ENCODE data around the gene GRM4. TPM values are rescaled to one million over a fixed set of nuclear protein-coding genes. Genes with fewer than 3 reads are reported as not detected.

Gene GRM4
- total RNA-seq, 1 experiment from 2014 or later: not detected

DNA sequence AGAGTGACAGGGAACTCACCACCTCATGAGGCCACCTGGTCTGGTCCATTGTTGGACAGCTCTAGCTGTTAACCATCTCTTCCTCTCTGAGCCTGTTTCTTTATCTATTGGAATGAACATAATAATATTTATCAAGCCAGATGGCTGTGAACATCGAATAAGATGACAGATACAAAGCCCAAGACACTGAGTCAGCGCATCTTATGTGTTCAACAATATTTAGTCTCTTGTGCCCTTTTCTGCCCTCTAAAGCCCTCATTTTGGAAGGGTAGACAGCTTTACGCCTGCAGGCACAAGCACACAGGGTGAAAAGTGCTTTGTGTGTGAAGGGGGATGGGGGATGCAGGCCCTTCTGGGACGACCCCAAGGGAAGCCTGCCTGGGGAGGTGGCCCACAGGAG, 164.0 kb downstream of the GRM4 start:
- no peak for DNase-seq (ENCODE audit: low read depth)

DNA sequence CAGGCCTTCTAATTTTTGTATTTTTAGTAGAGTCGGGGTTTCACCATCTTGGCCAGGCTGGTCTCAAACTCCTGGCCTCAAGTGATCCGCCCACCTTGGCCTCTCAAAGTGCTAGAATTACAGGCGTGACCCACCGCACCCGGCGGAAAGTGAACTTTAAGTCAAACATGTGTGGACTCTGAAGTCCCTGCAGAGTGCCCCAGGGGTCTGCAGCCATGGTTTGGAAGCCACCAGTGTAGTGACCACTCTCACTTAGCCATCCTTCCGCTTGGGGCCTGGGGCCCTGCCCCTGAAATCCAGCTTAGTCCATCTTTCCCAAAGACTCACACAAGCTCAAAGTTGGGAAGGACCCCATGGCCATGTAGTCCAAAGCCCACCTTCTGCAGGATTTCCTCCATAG, 164.5 kb downstream of the GRM4 start:
- DNase-seq (ENCODE audit: low read depth): no peak

DNA sequence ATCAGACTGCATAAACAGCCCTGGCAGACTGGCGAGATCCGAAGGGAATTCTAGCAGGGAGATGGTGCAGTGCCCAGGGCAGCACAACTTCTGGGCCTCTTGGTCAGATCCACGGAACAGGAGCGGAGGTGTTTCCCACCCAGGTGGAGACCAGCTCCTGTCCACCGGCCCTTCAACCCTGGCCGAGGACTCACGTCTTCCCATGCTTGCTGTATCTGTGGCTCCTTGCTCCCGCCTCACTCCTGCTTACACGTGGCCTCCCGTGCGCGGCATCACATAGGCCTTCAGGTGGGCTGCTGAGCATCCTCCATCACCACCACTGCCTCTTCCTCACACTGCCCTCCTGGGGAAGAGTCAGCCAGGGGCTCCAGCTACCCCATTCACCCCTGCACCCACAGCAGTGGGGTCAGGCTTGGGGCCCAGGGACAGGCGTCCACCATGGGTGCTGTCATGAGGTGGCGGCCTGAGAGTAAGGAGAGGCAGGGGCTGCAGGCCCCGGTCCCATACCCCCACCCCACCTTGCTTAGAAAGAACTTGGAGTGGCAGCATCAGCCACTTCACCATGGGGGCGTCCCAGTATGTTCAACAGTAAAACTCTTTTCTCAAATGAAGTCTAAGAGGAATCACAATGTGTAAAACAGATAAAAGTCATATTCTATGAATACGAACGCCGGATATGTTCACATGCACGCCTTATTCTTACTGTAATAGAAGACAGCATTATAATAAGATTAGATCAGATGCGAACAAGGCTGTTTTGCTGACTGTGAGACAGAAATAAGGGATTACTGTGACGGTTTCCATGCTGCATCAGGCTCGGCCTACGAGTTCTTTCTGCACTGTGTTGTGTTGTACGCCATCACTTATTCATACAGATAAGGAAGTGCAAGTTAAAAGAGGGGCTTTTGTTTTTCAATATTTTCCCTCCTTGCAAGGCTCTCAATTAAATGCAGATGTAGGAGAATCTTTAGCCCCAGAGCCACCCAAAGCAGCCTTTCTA, 165.4 kb downstream of the GRM4 start:
- no peak for DNase-seq (ENCODE audit: low read depth)

DNA sequence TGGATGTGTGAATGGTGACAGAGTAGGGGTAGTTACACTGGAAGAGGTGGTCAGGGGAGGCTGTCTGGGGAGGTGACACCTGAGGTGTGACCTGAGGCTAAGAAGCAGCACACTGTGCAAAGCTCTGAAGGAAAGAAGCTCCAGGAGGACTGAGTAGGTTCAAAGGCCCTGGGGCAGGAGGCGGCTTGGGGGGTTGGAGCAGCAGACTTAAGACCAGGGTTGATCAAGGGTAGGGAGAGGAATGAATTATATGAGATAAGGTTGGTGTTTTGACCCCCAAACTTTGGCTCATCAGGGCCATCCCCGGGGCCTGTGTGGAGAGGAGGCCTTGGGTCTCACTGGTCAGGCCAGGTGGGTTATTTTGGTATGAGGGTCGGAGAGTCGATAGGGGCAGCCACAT, 166.1 kb downstream of the GRM4 start:
- DNase-seq (ENCODE audit: low read depth): no peak

DNA sequence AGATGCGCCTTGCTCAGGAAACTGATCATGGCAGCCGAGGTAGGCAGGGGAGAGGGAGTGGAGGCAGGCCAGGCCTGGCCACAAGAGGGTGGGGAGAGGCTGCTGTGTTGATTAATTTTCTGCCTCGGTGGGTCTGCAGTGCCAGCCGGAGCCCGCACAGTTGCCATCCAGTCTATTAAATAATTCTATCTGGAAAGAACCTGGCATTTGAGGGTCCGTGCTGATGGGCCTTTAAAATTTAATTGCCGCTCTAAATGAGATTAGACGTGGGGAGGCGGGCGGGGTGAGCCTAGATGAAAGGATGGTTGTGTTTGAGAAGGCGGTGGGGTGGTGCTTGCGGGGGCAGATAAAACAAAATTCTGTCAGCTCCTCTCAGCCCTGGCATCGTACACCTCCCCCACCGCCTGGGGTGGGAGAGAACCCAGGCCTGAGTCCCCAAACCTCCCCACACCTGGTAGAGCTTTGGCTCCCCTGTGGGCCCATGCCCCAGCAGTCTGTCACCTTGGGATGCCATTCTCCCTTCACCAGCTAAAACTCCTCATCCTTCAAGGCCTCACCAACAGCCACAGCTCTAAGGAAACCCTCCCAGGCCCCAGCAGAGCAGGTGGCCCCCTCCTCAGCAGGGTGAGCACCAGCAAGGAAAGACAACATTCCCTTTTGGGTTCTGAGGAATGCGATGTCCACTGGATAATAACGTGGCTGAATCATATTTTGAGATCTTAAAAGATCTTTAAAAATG, 167.3 kb downstream of the GRM4 start:
- no peak for DNase-seq (ENCODE audit: low read depth)

DNA sequence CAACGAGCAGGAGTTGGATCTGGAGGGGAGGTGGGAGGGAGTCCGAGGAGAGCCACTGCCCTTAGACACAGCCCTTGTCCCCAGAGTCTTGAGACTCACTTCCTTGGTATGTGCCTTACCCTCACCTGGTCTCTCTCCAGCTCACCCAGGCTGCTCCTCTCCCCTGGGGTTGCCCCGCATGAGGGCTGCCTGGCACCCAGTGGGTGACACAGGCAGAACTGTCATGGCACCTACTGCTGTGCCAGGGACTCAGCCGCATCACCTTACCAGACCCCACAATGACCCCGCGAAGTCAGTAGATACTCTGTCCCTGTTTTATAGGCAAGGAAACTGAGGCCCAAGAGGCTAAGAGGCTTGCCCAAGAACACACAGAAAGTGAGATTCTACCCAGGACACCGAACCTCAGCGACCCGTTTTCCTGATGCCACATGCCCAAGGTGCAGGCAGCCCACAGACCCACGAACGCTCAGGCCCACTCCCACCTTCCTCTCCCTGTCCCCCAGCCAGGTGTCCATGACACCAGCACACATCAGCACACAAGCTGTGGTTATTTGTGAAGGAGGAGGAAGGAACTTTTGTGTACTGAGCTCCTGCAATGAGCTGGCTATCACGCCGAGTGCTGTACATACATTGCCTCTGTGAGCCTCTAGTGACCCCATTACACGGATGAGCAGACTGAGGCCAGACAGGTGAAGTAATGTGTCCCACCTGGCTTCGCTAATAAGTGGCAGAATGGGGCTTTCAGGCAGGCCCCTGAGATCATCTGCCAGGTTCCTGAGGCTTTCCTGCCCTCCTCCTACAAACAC, 168.1 kb downstream of the GRM4 start:
- DNase-seq (ENCODE audit: low read depth): no peak

DNA sequence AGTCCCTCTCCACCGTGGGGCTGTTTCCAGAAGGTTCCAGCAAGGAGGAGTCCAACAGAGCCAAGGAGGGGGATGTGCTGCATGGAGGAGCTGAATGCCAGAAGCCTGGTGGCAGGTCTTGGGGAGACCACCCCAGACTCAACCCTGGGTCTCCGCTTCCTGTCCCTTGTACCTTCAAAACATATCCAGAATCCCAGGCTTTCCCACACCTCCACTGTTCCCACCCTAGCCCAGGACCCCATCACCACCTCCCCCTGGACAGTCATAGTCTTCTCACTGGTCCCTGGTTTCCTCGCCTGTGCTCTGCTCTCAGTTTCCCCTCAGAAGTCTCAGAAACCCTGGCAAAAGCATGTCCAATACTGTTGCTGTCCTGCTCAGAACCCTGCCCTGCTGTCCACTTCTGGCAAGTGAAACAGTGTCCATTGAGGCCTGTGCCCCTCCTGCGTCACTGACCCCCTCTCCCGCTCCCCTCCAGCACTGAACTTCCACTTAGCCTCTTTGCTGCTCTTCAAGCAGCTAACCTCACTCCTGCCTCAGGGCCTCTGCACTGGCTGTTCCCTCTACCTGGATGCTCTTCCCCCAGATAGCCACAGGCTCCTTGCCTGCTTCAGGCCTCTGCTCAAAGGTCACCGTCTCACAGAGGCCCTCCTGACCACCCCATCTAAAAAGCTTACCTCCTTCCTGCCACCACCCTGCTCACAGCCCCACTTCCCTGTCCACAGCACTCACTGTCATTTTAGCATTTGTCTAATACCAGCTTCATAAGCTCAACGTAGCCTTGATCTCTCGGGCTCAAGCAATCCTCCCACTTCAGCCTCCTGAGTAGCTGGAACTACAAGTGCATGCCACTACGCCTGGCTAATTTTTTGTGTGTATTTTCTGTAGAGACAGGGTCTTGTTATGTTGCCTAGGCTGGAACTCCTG, 169.2 kb downstream of the GRM4 start:
- no peak for DNase-seq (ENCODE audit: low read depth)

DNA sequence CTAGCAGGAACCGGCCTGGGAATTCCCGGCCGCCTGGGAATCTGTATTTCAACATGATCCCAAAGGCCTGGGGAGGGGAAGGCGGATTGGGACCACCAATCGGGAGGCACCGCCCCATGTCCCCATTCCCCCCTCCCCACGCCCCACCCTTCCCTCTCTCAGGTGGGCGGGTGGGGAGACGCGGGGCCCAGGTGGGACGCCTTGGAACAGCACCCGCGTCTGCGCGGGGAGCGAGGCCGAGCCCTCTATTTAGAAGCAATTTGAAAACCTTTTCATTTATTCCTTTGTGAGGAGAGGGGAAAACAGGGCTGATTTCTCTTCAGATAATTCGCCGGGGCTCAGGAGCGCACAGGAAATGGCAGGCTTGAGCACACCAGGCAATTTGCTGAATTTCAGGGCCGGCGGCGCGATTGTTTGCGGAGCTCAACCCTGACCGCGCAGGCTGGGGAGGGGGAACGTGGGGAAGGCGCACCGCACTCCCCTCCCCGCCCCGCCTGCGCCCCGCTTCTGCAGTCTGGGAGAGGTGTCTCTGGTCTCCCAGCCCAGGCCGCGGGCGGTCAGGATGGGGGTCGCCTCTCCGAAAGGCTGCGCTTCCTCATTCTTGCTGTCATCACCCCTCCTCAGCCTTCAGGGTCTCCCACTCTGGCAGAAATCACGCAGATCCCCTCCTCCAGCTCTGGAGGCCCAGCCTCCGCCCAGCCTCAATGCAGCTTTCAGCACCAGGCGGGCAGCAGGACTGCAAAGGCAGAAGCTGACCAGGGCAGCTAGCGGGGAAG, 170.0 kb downstream of the GRM4 start:
- DNase-seq (ENCODE audit: low read depth): no peak

DNA sequence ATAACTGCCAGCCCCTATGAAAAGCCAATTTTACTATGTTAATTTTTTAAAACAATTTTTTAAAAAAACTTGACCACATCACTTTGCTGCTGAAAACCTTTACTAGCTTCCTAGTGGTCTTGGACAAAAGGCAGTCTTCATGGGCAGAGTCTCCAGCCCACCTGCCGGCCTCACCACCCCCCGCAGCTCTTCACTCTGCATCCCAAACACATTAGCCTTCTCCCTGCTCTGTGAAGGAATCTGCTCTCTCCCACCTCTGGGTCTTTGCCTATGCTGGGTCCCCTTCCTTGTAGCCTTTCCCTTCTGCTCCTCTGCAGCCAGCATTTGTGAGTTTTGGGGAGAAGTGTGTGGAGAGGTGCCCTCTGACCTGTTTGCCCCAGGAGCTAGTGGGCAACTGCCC, 171.4 kb downstream of the GRM4 start:
- no peak for DNase-seq (ENCODE audit: low read depth)

DNA sequence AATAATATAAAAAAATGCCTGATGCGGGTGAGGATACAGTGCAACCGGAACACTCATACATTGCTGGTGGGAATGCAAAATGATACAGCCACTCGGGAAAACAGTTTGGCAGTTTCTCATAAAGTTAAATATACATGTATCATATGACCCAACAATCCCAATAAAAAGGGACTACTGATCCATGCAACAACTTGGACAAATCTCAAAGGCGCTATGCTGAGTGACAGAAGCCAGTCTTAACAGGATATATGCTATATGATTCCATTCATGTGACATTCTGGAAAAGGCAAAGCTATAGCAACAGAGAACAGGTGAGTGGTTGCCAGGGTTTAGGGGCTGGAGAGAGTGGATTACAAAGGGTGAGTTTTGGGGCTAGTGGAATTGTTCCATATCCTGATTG, 171.9 kb downstream of the GRM4 start:
- no peak for DNase-seq (ENCODE audit: low read depth)

DNA sequence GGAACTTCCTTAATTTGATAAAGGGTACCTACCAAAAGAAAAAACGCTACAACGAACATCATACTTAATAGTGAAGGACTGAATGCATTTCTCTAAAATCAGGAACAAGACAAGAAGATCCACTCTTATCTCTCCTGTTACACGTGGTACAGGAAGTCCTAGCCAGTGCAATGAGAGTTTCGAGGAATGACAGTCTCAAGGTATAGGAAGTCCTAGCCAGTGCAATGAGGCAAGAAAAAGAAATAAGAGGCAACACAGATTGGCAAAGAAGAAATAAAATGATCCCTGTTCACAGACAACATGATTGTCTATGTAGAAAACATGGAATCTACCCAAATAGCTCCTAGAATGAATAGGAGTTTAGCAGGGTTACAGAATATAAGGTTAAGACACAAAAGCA, 174.3 kb downstream of the GRM4 start:
- no peak for DNase-seq (ENCODE audit: low read depth)

Small RNA genes within 50 kb of the gene (small RNA-seq; reads per million reads assigned to genes)
- gene MIR1275: not detected

Other genes starting within 250 kb of the GRM4 start
- 740 and 1,115 TPM in 2 replicates for gene HMGA1, start 90.8 kb upstream of the GRM4 start, total RNA-seq (2014; rRNA removed; shearing (Covaris generic))
- gene SMIM29, start 102.9 kb upstream of the GRM4 start, total RNA-seq (2014; rRNA removed; shearing (Covaris generic)): 66.1 and 70.6 TPM in 2 replicates
- gene NUDT3, start 246.6 kb upstream of the GRM4 start, total RNA-seq (2014; rRNA removed; shearing (Covaris generic)): 14.8 and 19.2 TPM in 2 replicates